Measurements from ENCODE around the gene PLA2G2A. TPM values are rescaled to one million over a fixed set of nuclear protein-coding genes. Genes with fewer than 3 reads are reported as not detected.
A peak's percentile ranks its signal among the peaks of the same experiment; 100 is the strongest.
"Not testable (repeated sequence)": the region's sequence is repeated elsewhere in the genome, so short reads cannot be mapped to it uniquely, and the experiment has no call there.

The PLA2G2A gene
- total and polyA plus RNA-seq, 8 donors, result 2.8 to 52.3 (median 24.4) TPM

DNA sequence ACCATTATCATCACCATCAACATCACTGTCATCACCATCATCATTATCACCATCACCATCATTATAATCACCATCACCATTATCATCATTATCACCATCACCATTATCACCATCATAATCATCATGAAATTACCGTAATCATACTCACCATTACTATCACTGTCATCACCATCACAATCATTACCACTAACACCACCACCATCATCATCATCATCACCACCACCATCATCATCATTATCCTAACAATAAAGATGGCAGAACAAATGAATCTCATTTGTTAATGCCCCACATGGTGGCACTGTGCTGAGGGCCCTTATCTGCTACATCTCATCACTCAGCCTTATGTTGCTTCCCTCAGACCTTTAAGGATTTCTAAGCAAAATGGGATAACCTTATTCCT lies 46.6 kb downstream of the PLA2G2A start:
- WGBS, 5 donors, result 0 to 85% (median 0%) methylated on average over 1 of the region's 1 CpG

DNA sequence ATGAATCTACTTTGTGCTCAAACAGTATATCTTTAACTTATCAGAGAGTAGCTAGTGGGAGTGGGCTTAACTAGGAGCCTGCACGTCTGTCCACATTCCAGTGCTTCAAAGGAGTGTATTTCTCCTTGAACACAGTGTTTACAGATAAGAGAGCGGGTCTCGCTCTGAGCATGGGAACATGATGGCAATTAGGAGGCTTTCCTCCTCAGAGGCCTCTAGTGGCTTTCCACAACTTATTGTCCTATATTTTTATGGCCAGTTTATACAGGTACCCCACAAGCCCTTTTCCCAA lies 52.3 kb downstream of the PLA2G2A start:
- H3K4me1 ChIP-seq; intact Hi-C loops (cut with DNase I; ENCODE audit: low total_unique reads); H3K4me3 ChIP-seq; DNase-seq; H3K36me3 ChIP-seq; H3K27ac ChIP-seq: not testable (repeated sequence)
- H3K9me3 ChIP-seq, result peaks cover 7 to 18% (median 15%) of the 10 kb centered on the region in 4 donors
- WGBS, 5 donors, result 26 to 56% (median 31%) methylated on average over 3 of the region's 3 CpGs
- H3K27me3 ChIP-seq, result peaks cover 0 to 17% (median 0%) of the 10 kb centered on the region in 3 donors

More for the DNA sequence above, 46.6 kb downstream of the PLA2G2A start:
- TF ChIP-seq EP300 (IDR thresholded peaks at IDR 0.05) (no peak), POLR2A (IDR thresholded peaks at IDR 0.05) (no peak), POLR2AphosphoS5 (IDR thresholded peaks at IDR 0.05) (no peak)
- TF ChIP-seq, protein P1, sequence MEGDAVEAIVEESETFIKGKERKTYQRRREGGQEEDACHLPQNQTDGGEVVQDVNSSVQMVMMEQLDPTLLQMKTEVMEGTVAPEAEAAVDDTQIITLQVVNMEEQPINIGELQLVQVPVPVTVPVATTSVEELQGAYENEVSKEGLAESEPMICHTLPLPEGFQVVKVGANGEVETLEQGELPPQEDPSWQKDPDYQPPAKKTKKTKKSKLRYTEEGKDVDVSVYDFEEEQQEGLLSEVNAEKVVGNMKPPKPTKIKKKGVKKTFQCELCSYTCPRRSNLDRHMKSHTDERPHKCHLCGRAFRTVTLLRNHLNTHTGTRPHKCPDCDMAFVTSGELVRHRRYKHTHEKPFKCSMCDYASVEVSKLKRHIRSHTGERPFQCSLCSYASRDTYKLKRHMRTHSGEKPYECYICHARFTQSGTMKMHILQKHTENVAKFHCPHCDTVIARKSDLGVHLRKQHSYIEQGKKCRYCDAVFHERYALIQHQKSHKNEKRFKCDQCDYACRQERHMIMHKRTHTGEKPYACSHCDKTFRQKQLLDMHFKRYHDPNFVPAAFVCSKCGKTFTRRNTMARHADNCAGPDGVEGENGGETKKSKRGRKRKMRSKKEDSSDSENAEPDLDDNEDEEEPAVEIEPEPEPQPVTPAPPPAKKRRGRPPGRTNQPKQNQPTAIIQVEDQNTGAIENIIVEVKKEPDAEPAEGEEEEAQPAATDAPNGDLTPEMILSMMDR (IDR thresholded peaks at IDR 0.05), result no peak
- no peak for DNase-seq
- no peaks in the 10 kb centered on the region for H3K4me1 ChIP-seq
- H3K27me3 ChIP-seq, result no peaks in the 10 kb centered on the region
- no peak overlapping the region for H3K4me3 ChIP-seq
- H3K36me3 ChIP-seq, result no peaks in the 10 kb centered on the region
- H3K27ac ChIP-seq, result no peak overlapping the region
- peaks cover 7 to 31% (median 25%) of the 10 kb centered on the region in 4 donors for H3K9me3 ChIP-seq
- intact Hi-C loops (cut with DNase I; ENCODE audit: low total_unique reads), result no loop called here

DNA sequence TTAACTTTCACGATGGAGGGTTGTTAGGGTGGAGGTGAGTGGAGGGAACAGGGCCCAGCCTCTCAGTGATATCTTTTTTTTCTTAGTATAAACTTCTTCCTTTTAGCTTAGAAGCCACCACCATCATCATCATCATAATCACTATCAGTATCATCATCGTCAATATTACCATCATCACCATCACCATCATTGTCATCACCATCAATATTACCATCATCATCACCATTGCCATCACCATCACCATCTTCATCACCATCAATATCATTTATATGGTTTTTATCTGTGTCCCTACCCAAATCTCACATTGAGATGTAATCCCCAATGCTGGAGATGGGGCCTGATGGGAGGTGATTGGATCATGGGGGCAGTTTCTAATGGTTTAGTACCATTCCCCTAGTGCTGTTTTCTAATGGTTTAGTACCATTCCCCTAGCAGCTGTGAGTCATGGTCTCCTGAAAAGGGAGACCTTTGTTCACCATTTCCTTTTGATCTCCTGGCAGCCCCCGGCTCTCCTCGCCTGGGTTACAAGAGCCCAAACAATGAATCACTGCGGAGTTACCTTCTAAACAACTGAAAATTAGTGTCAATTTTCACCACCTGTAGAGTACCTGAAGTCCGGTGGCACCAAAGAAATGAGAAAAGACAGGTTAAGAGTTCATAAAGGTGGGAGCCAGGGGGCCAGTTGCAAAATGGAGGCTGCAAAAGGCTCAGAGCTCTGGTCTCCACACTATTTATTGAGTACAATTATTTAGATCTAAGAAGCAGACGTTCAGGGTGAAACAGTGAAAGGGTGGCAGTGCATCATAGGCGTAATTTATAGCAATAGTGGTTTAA lies 52.9 kb downstream of the PLA2G2A start:
- intact Hi-C loops (cut with DNase I; ENCODE audit: low total_unique reads), result no loop called here
- no peak for DNase-seq
- H3K27me3 ChIP-seq, result peaks cover 0 to 17% (median 0%) of the 10 kb centered on the region in 3 donors
- H3K27ac ChIP-seq, result peak overlapping the region in 1 of 5 donors; percentile 47
- no peaks in the 10 kb centered on the region for H3K36me3 ChIP-seq
- TF ChIP-seq, protein P1 (IDR thresholded peaks at IDR 0.05), result no peak
- TF ChIP-seq EP300 (IDR thresholded peaks at IDR 0.05) (no peak), POLR2AphosphoS5 (IDR thresholded peaks at IDR 0.05) (no peak)
- WGBS, 5 donors, result 40 to 48% (median 42%) methylated on average over 8 of the region's 8 CpGs
- H3K9me3 ChIP-seq, result peaks cover 6 to 12% (median 10%) of the 10 kb centered on the region in 4 donors
- H3K4me3 ChIP-seq, result no peak overlapping the region
- H3K4me1 ChIP-seq, result no peaks in the 10 kb centered on the region

Other genes starting within 250 kb of the PLA2G2A start
- gene TMCO4, start 179.7 kb downstream of the PLA2G2A start, total RNA-seq, result 100 to 1,000 TPM in 2 of 5 donors, 10 to 100 TPM in 2, 1 to 10 TPM in 1; 5.3 to 326 (median 35.2) TPM
- gene TMCO4, start 179.7 kb downstream of the PLA2G2A start, polyA plus RNA-seq, result 10 to 100 TPM; 16.7 to 27.4 (median 20.9) TPM
- gene RNF186, start 164.3 kb downstream of the PLA2G2A start, total RNA-seq, result 100 to 1,000 TPM in 1 of 5 donors, not detected in 4; 117 TPM
- gene RNF186, start 164.3 kb downstream of the PLA2G2A start, polyA plus RNA-seq, result under 1 TPM in 1 of 3 donors, not detected in 2; 0.62 TPM
- gene OTUD3, start 97.2 kb downstream of the PLA2G2A start, total RNA-seq, result 10 to 100 TPM in 1 of 5 donors, 1 to 10 TPM in 4; 1.2 to 13.2 (median 7.1) TPM
- gene OTUD3, start 97.2 kb downstream of the PLA2G2A start, polyA plus RNA-seq, result 1 to 10 TPM in 2 of 3 donors, under 1 TPM in 1; 0.93 to 1.9 (median 1.1) TPM
- gene PLA2G2E, start 56.0 kb downstream of the PLA2G2A start, total RNA-seq, result not detected
- not detected for gene PLA2G2E, start 56.0 kb downstream of the PLA2G2A start, polyA plus RNA-seq
- gene PLA2G5, start 90.6 kb upstream of the PLA2G2A start, total RNA-seq, result 1 to 10 TPM in 3 of 5 donors, not detected in 2; 2.3 to 9.4 (median 7.0) TPM
- gene PLA2G5, start 90.6 kb upstream of the PLA2G2A start, polyA plus RNA-seq, result 1 to 10 TPM in 2 of 3 donors, under 1 TPM in 1; 0.92 to 8.5 (median 1.8) TPM
- not detected for gene PLA2G2D, start 139.9 kb upstream of the PLA2G2A start, total RNA-seq
- gene PLA2G2D, start 139.9 kb upstream of the PLA2G2A start, polyA plus RNA-seq, result under 1 TPM in 1 of 3 donors, not detected in 2; 0.23 TPM
- 1 to 10 TPM in 1 of 5 donors, under 1 TPM in 1, not detected in 3; 0.18 to 6.4 TPM for gene PLA2G2F, start 159.7 kb upstream of the PLA2G2A start, total RNA-seq
- not detected for gene PLA2G2F, start 159.7 kb upstream of the PLA2G2A start, polyA plus RNA-seq
- 1 to 10 TPM; 1.2 to 8.0 (median 3.8) TPM for gene UBXN10, start 206.5 kb upstream of the PLA2G2A start, total RNA-seq
- gene UBXN10, start 206.5 kb upstream of the PLA2G2A start, polyA plus RNA-seq, result 1 to 10 TPM in 2 of 3 donors, under 1 TPM in 1; 0.31 to 1.8 (median 1.5) TPM
- 1 to 10 TPM in 1 of 5 donors, under 1 TPM in 1, not detected in 3; 0.73 to 1.3 TPM for gene PLA2G2C, start 206.9 kb upstream of the PLA2G2A start, total RNA-seq
- gene PLA2G2C, start 206.9 kb upstream of the PLA2G2A start, polyA plus RNA-seq, result under 1 TPM in 1 of 3 donors, not detected in 2; 0.43 TPM